Right lobe of liver (tissue), 6 donors: Measurements from ENCODE around the gene CHST11. TPM values are rescaled to one million over a fixed set of nuclear protein-coding genes. Genes with fewer than 3 reads are reported as not detected.

Experiments
- ATAC-seq, 4 donors: fragments of 200-7000 bp; cut with Tn5 transposase; one replicate each; pipeline ENCODE4 v1.9.1; 2020; ENCODE audit warnings: mild to moderate bottlenecking in 4 of 4, moderate library complexity in 4 of 4
- DNase-seq, 3 donors: peaks; one replicate each; pipeline ENCODE4 v3.0.0-alpha.2; 2020
- H3K27ac ChIP-seq, 3 donors: fragments of 200-600 bp; one replicate each; pipeline ENCODE4 v1.8.0; 2022
- H3K27me3 ChIP-seq, 2 donors: fragments of 200-600 bp; one replicate each; pipeline ENCODE4 v1.8.0; 2022
- H3K36me3 ChIP-seq, 4 donors: fragments of 200-600 bp; sonication (generic) in 1 of 4; one replicate each; pipeline versions ENCODE4 v1.5.1 to v1.8.0; 2017 to 2022; ENCODE audit warnings: control low read depth in 1 of 4
- H3K4me1 ChIP-seq, 4 donors: fragments of 200-600 bp; sonication (generic) in 1 of 4; one replicate each; pipeline versions ENCODE4 v1.5.1 to v1.8.0; 2017 to 2022; ENCODE audit warnings: control low read depth in 1 of 4
- H3K4me3 ChIP-seq, 3 donors: fragments of 200-600 bp; one replicate each; pipeline ENCODE4 v1.8.0; 2022
- H3K9me3 ChIP-seq, 4 donors: fragments of 200-600 bp; sonication (generic) in 1 of 4; one replicate each; pipeline versions ENCODE4 v1.5.1 to v1.8.0; 2017 to 2022; ENCODE audit warnings: control low read depth in 1 of 4
- CTCF ChIP-seq, 4 donors: fragments of 200-600 bp in 3 of 4; fragments of 450-650 bp in 1 of 4; IDR thresholded peaks; one replicate each; pipeline versions ENCODE4 v1.5.1 to v1.8.0; 2016 to 2022; ENCODE audit warnings: antibody characterized with exemption in 4 of 4, mild to moderate bottlenecking in 2 of 4
- POLR2A ChIP-seq: fragments of 450-650 bp; IDR thresholded peaks from one replicate; pipeline ENCODE4 v1.6.1; 2017; ENCODE audit warnings: antibody characterized with exemption, mild to moderate bottlenecking
- WGBS: methylation state at CpG from one replicate; pipeline ENCODE4 v1.1.6; 2018; ENCODE audit warnings: low coverage, low lambda C conversion rate; ENCODE audit not compliant: insufficient coverage; ENCODE audit errors: missing lambda C conversion rate; 5-methylcytosine and 5-hydroxymethylcytosine counted together
- intact Hi-C, 2 donors: fragments of 100-400 bp; cut with DNase I; formaldehyde crosslinking; loops; one replicate each; pipeline versions ENCODE4 v1.11.2 to v1.14.1; 2022
- total RNA-seq, 6 experiments: library from RNA; depleted of rRNA in 2 of 6; stranded (reverse); fragments of >200 nt in 2 of 6; fragmentation: NEBNext Ultra II Directional in 3 of 6; extraction: Animal tissue kit (Norgen Biotek cat#: 25700) in 3 of 6; gene quantifications; one replicate each; pipeline versions ENCODE4 v1.1.0 to v1.2.4, GENCODE V29; 2016 to 2023
- donor health status: DM: no; HTN: yes; CAD: no.
- donor health status: DM: no; HTN: no; CAD: no.
- donor health status: DM: no; HTN: no; CAD: no.
- donor health status: DM: no; HTN: yes; CAD: no.
- donor health status: DM: no; HTN: yes; CAD: no.

The CHST11 gene
- total RNA-seq, 6 experiments from 2014 or later: 0.57 to 10.4 (median 3.5) TPM

DNA sequence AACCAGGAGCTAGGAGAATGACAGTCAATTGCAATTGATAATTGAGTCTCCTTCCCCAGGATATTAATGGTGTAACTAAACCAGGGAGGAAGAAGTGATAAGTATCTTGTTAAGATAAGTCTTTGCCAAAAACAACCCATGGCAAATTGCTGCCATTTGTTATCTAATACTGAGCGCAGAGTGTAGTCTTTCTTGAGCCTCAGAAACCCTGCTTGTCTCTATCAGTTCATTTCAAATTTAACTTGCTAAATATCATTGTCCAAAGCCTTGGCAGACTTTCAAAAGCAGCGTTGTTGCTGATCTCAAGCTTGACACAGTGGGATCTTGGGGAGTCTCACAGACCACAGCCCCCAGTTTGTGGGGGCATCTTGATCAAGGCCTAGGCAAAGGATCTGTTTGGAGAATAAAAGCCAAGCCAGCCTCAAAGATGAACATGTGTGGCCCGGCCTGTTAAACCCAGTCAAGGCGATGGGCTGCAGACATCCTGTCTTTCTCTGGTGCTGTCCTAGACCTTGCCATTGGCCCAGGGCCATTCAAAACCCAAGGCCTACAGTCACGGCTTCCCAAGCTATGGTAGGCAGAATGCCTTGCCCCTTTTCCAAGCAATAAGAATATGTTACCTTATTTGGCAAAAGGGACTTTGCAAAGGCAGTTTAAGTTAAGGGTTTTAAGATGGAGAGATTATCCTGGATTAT is 164.2 kb downstream of the CHST11 start:
- WGBS: 45% methylated on average over 3 of the region's 5 CpGs
- H3K36me3 ChIP-seq: no peaks in the 10 kb centered on the region
- intact Hi-C loops: no loop called here
- no peak overlapping the region for H3K27ac ChIP-seq
- H3K27me3 ChIP-seq: no peaks in the 10 kb centered on the region
- no peaks in the 10 kb centered on the region for H3K9me3 ChIP-seq
- TF ChIP-seq CTCF (IDR thresholded peaks at IDR 0.05): no peak
- TF ChIP-seq POLR2A: no peak
- no peak overlapping the region for H3K4me3 ChIP-seq
- no peaks in the 10 kb centered on the region for H3K4me1 ChIP-seq
- no peak for DNase-seq
- ATAC-seq: no peak

GRCh38 chr12:104622928-104623327 is 166.2 kb downstream of the CHST11 start:
- Histone ChIP-seq H3K9me3 (no peaks in the 10 kb centered on the region), H3K36me3 (no peaks in the 10 kb centered on the region), H3K4me3 (no peak overlapping the region), H3K27ac (no peak overlapping the region), H3K27me3 (no peaks in the 10 kb centered on the region), H3K4me1 (no peaks in the 10 kb centered on the region)
- intact Hi-C loops: no loop called here
- DNase-seq (no peak), ATAC-seq (no peak)
- WGBS: 17% methylated on average over 3 of the region's 3 CpGs
- no peak for TF ChIP-seq POLR2A
- no peak for TF ChIP-seq CTCF (IDR thresholded peaks at IDR 0.05)

DNA sequence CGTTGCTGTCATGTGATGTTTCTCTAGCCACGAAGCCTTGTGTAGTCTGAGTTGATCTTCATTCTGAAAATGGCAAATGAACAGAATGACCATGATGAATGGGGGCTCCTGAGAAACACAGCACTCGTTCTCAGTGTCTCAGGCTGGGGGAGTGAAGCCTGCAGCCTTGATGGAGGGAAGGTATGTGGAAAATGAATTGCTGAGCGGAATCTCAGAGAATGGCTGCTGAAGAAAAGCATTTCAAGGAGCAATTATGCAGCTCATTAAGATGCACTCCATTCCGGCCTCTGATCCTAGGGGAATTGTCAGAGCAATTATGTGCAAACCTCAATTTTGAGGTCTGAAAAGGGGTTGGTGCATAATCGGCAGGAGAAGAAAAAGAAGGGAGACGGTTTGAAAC is 167.1 kb downstream of the CHST11 start:
- intact Hi-C loops: no loop called here
- no peaks in the 10 kb centered on the region for H3K4me1 ChIP-seq
- H3K27me3 ChIP-seq: no peaks in the 10 kb centered on the region

DNA sequence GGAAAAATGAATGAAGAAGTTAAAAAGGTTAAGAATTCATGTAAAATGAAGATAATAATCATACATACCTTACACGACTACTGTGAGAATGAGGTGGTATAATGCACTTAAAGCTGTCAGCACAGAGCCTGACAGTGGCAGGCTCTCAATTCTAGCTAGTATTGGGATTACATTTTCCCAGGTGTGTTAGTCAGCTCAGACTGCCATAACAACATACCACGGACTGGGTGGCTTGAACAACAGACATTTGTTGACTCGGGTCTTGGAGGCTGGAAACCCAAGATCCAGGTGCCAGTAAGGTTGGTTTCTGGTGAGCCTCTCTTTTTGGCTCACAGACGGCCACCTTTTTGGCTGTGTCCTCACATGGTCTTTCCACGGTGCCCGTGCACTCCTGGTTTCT is 167.8 kb downstream of the CHST11 start:
- H3K27me3 ChIP-seq: no peaks in the 10 kb centered on the region
- no peak for ATAC-seq
- TF ChIP-seq CTCF (IDR thresholded peaks at IDR 0.05) (no peak), POLR2A (no peak)
- no peaks in the 10 kb centered on the region for H3K4me1 ChIP-seq
- no peaks in the 10 kb centered on the region for H3K36me3 ChIP-seq
- H3K9me3 ChIP-seq: no peaks in the 10 kb centered on the region
- 77% methylated on average over 4 of the region's 6 CpGs for WGBS
- H3K27ac ChIP-seq: no peak overlapping the region
- no peak overlapping the region for H3K4me3 ChIP-seq
- intact Hi-C loops: no loop called here
- DNase-seq: no peak

More for the DNA sequence above, 167.1 kb downstream of the CHST11 start:
- Histone ChIP-seq H3K9me3 (no peaks in the 10 kb centered on the region), H3K27ac (no peak overlapping the region), H3K4me3 (no peak overlapping the region), H3K36me3 (no peaks in the 10 kb centered on the region)
- DNase-seq (no peak), ATAC-seq (no peak)
- WGBS: 61% methylated on average over 7 of the region's 7 CpGs
- TF ChIP-seq POLR2A: no peak
- TF ChIP-seq CTCF (IDR thresholded peaks at IDR 0.05): no peak
